Midbrain (tissue), 1 donor: ENCODE data around the gene MAD1L1.
"Not testable (repeated sequence)": the region's sequence is repeated elsewhere in the genome, so short reads cannot be mapped to it uniquely, and the experiment has no call there.

Source experiments
- DNase-seq: peaks from one replicate; lab custom pipeline; 2025; lab: John Stamatoyannopoulos, UW

Gene MAD1L1

DNA sequence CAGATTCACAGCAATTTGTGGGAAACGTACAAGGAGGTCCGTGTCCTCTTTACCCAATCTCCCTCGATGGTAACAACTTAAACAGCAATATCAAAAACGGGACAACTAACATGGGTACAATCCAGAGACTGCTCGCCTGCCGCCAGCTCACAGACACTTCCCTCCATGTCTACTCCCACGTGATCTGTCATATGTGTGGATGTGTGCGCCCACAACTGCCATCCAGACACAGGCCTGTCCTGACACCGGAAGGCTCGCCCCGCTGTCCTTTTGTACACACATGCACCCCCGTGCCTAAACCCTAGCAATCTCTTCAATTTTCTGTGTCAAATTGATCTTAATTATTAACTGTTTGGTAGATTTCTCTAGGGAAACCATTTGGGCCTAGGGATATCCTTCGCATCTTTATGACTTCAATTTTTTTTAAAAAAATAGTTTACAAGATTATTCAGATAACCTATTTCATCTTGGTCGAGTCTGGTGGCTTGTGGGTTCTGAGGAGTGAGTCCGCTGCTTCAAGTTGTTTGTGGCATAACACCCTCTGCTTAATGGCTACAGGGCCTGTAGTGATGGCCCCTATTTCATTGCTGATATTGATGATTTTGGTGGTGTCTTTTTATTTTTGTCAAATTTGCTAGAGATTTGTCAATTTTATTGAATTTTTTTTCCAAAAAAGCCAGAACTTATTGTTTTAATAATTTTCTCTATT is 260.6 kb downstream of the MAD1L1 start:
- no peak for DNase-seq

DNA sequence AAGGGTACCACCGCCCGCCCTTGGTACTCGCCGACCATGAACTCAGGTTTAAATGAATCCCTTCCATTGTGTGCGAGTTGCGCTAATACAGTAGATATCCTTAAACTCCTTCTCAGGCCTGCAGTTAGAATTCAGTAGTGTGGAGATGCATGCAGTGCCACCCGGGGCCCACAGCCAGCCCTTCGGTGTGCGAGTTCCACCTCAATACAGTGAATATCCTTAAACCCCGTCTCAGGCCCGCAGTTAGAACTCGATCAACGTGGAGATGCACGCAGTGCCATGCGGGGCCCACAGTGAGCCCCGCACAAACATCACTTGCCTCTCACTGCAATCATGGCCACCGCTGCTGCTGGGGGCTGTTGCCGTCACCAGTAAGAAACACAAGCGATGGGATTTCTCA is 261.9 kb downstream of the MAD1L1 start:
- DNase-seq: no peak

- not testable (repeated sequence) for DNase-seq
These were observed 262.5 kb downstream of the MAD1L1 start for GRCh38 chr7:1970285-1970660.

- DNase-seq: no peak
These were observed 263.1 kb downstream of the MAD1L1 start for GRCh38 chr7:1969459-1970284.

DNA sequence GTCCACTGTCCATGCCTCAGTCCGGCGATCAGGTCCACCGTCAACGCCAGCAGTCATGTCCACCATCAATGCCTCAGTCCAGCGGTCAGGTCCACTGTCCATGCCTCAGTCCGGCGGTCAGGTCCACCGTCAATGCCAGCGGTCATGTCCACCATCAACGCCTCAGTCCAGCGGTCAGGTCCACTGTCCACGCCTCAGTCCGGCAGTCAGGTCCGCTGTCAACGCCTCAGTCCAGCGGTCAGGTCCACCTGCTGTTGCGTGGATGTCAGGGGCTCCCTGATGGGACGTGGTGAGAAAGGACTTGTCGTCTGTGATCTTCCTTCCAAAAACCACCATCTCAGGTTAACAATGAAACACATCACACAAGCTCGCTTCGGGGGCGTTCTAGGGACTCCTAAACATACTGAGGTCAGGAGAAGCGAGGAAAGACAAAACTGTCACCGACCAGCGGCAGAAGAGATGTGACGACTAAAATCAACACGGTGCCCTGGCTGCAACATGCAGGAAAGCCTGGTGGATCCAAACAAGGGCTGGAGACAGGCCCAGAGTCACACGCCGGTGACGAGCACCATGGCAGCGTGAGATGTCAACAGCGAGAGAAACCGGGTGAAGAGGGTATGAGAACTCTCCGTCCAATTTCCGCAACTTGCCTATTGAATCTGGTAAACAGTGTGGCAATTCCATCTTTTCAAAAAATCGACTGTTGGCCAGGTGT is 264.2 kb downstream of the MAD1L1 start:
- DNase-seq: no peak

DNA sequence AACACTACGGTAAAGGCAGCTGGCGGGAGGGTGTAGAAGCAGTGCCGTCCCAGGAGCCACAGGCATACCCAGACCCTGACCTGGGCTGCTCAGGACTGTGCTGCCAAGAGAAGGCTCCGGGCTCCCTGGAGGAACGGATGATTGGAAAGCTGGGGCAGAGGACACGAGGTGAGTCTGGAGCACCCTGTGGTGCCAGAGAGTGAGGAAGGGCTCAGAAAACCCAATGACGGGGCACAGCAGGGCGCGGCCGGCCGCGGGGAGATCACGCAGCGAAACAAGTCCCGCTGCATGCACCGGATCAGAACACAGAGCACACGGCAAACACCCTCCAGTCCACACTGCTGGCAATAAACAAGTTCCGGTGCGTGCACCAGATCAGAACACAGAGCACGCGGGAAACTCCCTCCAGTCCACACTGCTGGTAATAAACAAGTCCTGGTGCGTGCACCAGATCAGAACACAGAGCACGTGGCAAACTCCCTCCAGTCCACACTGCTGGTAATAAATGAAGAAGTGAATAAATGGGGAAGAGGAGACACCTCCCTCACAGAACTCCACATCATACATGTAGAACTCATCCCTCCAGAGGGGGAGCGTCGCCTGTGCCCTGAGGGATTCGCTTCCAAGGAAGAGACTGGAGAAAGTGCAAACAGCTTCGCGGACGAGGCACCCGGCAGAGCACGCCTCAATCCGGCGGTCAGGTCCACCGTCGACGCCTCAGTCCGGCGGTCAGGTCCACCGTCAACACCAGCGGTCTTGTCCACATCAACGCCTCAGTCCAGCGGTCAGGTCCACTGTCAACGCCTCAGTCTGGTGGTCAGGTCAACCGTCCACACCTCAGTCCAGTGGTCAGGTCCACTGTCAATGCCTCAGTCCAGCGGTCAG is 265.0 kb downstream of the MAD1L1 start:
- DNase-seq: no peak

DNA sequence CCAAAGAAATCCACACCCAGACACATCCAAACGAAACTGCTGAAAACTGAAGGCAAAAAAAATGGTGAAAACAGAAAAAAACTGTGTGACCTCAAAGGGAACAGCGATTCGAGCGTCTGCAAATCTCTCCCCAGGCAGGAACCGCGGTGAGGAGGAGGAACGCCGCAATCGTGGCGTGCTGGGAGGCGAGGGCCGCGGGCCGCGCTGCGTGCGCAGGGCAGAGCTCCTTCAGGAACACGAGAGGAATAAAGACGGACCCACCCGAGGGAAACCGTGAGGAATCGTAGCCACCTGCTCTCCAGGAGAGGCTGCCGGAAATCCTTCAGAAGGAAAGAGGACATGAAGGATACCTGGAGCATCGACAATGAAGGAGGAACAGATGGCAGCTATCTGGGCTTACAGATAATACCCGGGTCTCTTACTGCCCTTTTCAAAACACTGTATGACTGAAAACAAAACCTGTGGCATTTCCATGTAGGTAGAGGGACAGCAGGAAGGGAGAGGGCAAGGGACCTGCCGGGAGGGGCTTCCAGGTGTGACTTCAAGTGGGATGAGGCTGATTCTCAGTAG is 266.0 kb downstream of the MAD1L1 start:
- no peak for DNase-seq

DNA sequence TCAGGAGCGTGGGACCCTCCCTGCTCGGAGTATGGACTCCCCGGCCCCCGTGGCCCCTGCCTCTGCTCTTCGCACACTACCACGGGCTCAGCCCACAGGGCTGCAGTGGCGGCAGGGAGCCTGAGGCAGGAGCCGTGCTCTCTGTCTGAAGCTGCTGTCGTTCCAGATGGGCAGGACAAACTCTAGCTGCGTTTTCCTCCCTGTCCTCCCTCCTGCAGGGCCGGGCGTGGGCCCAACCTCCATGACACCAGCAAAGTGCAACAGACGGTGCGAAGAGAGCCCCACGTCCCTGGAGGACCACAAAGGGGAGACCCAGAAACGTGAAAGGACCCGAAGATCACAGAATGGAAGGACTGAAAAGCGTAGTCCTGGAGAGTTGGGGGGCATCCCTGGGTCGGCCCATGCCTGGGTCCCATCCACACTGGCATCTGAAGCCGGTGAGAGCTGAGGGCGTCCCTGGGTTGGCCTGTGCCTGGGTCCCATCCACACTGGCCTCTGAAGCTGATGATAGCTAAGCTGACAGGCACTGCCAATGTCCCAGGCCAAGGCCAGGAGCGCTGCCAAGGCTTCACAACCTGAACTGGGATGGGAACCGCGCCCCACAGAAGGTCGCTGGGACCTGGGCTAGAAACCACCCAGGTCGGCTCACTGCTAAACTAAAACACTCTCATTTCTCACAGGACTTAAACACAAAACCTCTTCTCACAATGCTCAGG is 267.0 kb downstream of the MAD1L1 start:
- DNase-seq: no peak

DNA sequence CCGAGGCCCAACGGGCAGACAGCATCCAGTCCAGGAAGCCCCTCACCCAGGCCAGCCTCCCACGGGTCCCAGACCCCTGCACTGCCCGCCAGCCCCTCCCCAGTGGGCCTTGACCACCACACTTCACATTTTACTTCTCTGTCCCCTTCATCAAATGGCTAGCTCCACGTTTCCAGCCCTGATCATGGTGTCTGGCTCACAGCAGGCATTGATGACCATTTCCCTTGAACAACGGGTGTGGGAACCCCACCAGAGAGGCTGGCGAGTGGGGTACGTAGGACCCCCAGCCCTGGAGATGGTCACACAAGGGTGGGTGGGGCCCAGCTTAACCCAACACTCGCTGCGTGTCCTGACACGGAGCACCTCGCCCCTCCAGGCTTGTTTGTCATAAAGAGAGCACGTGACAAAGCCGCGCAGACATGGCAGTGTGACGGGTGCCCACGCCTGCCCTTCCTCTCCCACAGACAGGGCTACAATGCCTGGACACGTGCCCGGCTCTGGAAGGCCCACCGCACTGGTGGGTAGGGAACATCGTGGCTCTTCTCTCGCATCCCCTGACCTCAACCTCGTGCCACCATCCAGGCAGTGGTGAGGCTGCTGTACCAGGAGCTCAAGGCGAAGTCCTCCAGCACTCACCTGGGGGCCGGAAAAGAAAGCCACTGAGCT is 267.7 kb downstream of the MAD1L1 start:
- no peak for DNase-seq

GRCh38 chr7:1964211-1964912 is 268.4 kb downstream of the MAD1L1 start:
- no peak for DNase-seq

DNA sequence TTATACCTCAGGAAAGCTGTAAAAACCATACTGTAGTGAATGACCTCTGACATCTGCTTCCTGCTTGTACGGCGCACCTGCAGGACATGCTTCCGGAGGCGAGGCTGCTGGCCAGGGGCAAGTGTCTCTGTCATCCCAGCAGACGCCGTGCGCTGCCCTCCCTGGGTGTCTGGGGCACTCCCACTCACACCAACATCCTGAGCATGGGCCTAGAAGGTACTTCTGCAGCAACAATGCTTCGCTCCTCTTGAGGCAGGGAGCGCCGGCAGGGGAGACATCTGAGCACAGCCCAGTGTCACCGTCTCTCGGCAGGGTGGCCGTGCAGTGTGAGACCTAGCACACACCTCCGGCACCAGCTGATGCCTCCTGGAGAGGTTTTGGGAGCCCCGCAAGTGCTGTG is 269.2 kb downstream of the MAD1L1 start:
- DNase-seq: no peak

- no peak for DNase-seq
These were observed 271.0 kb downstream of the MAD1L1 start for GRCh38 chr7:1961701-1962276.

DNA sequence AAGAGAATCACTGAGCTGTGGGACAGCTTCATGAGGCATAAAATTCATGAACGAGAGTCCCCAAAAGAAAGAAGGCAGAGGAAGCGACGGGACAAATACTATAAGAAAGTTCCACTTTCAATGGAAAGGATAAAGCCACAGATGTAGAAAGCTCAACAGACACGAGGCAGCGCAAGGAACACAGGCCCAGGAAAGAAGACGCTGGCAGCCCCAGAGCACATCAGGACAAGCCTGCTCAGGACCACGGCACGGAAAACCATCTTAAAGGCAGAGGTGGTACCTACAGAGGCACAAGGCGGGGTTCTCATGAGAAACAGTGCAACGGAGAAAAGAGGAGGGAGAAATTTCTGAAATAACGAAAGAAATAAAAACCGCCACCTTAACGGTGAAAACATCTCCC is 273.4 kb downstream of the MAD1L1 start:
- no peak for DNase-seq

DNA sequence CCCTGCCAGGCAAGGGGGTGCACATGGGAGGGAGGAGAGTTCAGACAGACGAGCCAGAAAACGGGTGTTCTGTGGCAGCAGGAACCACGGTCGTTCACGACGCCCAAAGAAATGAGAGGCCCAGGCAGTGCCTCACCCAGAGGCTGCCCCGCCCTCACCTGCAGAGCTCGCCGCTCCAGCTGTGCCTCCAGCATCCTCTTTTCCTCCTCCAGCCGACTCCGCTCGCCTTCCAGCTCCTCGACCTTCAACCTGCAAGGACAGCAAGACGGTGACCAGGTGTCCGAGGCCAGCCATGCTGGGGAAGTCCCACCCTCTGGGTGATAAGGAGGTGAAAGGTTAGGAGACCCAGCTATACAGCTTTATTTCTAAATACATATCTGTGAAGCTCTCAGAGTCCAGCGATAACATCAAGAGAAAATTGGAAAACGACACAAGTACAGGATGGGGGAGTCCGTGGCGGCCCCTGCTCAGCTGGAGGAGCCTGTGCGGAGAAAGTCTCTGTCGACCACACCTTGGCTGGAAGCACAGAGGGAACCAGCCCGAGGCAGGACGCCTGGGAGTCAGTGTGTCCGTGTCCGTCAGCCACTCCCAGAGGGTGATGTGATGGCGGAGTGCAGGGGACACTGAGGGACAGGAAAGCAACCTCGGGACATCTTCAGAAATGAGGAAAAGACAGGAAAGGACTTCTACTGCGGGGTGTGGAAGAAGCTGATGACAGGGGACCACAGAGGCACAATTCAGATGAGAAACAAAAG is 275.1 kb downstream of the MAD1L1 start:
- DNase-seq: no peak

DNA sequence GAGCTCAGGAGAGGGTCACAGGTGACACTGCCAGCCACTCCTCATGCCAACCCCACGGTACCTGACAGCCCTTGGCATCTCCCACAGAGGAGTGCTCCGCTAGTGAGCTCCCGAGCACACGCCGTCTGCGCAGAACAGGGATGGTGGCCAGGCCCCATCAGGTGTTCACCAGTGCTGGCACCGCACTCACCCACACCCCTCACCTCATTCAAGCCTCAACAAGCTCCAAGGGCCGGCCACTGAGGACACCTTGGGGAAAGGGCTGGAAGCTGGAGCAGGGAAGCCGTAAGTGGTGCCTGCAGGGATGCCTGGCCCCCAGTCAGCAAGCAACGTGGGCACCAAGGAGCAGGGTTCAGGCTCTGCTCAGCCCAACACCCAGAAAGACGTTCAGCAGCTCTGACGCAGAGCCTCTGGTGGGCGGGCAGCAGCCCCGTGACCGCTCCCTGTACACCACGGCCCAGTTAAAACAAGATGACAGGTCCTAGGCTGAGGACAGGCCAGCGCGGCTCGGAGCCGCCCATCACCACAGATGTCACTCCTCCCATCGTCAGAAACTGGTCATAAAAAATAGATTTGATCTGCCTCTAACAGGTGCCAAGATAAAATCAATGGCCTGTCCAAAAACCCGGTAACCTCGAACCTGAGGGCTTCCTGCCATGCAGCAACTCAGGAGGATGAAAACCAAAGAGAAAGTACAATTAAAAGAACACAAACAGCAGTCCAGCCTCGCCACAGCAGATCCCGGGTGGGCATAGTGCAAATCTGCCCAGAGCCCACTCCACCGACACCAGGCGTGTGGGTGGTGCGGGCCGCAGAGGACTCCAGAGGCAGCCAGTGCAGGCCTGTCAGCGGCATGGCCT is 275.9 kb downstream of the MAD1L1 start:
- DNase-seq: no peak

GRCh38 chr7:1956141-1956540 is 276.6 kb downstream of the MAD1L1 start:
- no peak for DNase-seq

DNA sequence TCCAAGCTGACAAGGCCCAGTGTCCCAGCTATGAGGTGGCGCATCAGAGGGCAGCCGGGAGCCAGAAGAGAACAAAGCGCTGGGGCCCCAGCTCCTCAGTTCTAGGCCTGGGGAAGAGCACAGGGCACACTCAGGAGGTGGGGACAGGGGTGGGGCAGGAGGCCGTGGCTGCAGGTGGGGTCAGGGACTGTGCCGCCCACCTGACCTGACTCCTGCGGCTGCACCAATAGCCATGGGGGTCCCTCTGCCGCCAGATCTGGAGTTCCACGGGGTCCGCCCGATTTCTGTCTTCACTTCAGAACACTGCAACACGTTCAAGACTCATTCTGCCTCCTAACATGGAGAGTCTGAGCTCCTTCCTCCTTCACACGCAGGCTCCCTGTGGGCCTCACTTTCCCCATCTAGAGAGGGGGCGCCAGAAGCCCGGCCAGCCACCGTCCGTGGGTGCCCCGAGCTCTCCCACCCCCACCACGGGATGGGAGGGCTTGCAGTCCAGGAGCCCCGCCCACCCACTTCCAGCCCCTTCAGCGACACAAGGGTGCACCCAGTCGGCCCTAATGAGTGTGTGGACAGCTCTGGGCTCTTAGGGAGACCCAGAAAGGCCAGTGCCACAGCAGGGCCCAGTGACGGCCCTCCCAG is 278.3 kb downstream of the MAD1L1 start:
- DNase-seq: no peak
